Activated CD8-positive, alpha-beta T cell treated with anti-CD3 and anti-CD28 coated beads for 36 hours (primary cell): ENCODE results near the gene MAPK6. TPM values are rescaled to one million over a fixed set of nuclear protein-coding genes. Genes with fewer than 3 reads are reported as not detected.
A peak's percentile ranks its signal among the peaks of the same experiment; 100 is the strongest.
"Not testable (repeated sequence)": the region's sequence is repeated elsewhere in the genome, so short reads cannot be mapped to it uniquely, and the experiment has no call there.

Experiments
- ATAC-seq: fragments of 200-7000 bp; cut with Tn5 transposase; one replicate; pipeline ENCODE4 v1.10.0; 2021; ENCODE audit warnings: mild to moderate bottlenecking, moderate library complexity
- CTCF ChIA-PET: fragments of 350-600 bp; sonication (Branson Sonifier 250); formaldehyde crosslinking; loops from one replicate; lab custom pipeline; 2021; ENCODE audit warnings: antibody characterized with exemption; lab: Charles Lee
- POLR2A ChIA-PET: fragments of 350-600 bp; sonication (Branson Sonifier 250); formaldehyde crosslinking; loops from one replicate; lab custom pipeline; 2021; ENCODE audit warnings: antibody characterized with exemption; lab: Charles Lee
- DNase-seq: peaks from one replicate; pipeline ENCODE4 v3.0.0-alpha.2; 2020
- H3K27ac Mint-ChIP-seq: one replicate; pipeline ENCODE4 v1.8.0; 2021; ENCODE audit warnings: mild to moderate bottlenecking, mixed read lengths
- H3K27me3 Mint-ChIP-seq: one replicate; pipeline ENCODE4 v1.8.0; 2021; ENCODE audit warnings: mixed read lengths
- H3K36me3 Mint-ChIP-seq: one replicate; pipeline ENCODE4 v1.8.0; 2021; ENCODE audit warnings: low read depth, mixed read lengths
- H3K4me1 Mint-ChIP-seq: one replicate; pipeline ENCODE4 v1.8.0; 2021; ENCODE audit warnings: low read depth, mixed read lengths
- H3K4me3 Mint-ChIP-seq: one replicate; pipeline ENCODE4 v1.8.0; 2021; ENCODE audit warnings: mild to moderate bottlenecking, moderate library complexity, mixed read lengths
- H3K9me3 Mint-ChIP-seq: one replicate; pipeline ENCODE4 v1.8.0; 2021; ENCODE audit warnings: mixed read lengths
- intact Hi-C: fragments of 100-400 bp; cut with micrococcal nuclease; formaldehyde crosslinking; loops from one replicate; pipeline ENCODE4 v1.10.0; 2022
- total RNA-seq, 2 experiments: library from RNA; stranded (reverse); gene quantifications; one replicate each; pipeline ENCODE4 v1.2.3, GENCODE V29; 2021
- TF ChIP-seq, protein P1 (sequence below): fragments of 200-600 bp; IDR thresholded peaks from one replicate; pipeline ENCODE4 v1.8.0; 2022; ENCODE audit warnings: antibody characterized with exemption, mild to moderate bottlenecking

The MAPK6 gene
- total RNA-seq, 2 experiments from 2014 or later = 40.5 to 42.2 TPM

DNA sequence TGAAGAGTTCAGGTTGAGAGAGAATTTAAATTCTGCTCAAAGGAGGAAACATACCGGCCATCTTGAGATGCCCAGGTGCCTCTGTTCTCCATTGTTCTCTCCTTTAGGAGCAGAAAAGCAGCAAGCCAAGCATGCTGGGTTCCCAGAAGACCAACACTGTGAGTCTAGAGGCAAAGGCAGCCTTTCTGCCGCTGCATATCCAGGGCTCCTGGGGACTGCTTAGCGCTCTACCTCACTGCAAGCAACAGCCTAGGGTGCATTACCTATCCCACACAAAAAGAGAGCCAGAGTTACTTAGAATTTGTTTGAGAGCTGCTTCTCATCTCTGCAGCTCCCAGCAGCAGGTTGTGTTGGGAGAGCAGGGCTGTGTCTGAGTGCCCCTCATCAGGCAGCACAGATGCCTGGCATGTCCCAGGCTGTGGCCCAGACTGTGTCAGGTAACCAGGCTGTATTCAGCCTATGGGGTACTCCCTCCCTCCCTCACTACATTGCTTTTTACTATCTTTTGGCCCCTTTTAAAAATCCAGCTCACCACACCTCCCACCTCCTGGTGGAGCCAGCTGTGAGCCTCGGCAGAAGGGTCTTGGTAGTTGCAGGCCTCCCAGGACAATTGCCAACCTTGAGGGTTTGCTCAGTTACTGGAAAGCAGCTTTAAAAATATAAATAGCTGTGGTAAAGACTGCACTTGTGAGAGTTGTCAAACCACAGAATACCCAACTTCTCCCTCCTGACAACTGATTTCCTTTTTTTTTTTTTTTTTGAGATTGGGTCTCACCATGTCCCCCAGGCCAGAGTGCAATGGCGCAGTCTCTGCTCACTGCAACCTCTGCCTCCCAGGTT lies 63.4 kb downstream of the MAPK6 start:
- ChIA-PET POLR2A (interaction anchor here (1.3 to 1.5 kb wide), 2 partner anchors 13 to 15 kb away, joined by 3 to 5 read pairs; no protein-coding TSS in a partner anchor), CTCF (interaction anchor here (1.4 to 2.3 kb wide), 6 partner anchors 10 to 145 kb away, joined by 3 to 9 read pairs (median 5); no protein-coding TSS in a partner anchor)
- intact Hi-C loops = no loop called here
- ATAC-seq (peak; percentile 27), DNase-seq (no peak)
- TF ChIP-seq, protein P1, sequence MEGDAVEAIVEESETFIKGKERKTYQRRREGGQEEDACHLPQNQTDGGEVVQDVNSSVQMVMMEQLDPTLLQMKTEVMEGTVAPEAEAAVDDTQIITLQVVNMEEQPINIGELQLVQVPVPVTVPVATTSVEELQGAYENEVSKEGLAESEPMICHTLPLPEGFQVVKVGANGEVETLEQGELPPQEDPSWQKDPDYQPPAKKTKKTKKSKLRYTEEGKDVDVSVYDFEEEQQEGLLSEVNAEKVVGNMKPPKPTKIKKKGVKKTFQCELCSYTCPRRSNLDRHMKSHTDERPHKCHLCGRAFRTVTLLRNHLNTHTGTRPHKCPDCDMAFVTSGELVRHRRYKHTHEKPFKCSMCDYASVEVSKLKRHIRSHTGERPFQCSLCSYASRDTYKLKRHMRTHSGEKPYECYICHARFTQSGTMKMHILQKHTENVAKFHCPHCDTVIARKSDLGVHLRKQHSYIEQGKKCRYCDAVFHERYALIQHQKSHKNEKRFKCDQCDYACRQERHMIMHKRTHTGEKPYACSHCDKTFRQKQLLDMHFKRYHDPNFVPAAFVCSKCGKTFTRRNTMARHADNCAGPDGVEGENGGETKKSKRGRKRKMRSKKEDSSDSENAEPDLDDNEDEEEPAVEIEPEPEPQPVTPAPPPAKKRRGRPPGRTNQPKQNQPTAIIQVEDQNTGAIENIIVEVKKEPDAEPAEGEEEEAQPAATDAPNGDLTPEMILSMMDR = no peak
- Mint-ChIP-seq H3K36me3 (no peaks in the 10 kb centered on the region), H3K4me1 (peaks cover 16% of the 10 kb centered on the region), H3K27me3 (no peaks in the 10 kb centered on the region), H3K4me3 (no peak overlapping the region), H3K27ac (no peak overlapping the region), H3K9me3 (no peaks in the 10 kb centered on the region)

DNA sequence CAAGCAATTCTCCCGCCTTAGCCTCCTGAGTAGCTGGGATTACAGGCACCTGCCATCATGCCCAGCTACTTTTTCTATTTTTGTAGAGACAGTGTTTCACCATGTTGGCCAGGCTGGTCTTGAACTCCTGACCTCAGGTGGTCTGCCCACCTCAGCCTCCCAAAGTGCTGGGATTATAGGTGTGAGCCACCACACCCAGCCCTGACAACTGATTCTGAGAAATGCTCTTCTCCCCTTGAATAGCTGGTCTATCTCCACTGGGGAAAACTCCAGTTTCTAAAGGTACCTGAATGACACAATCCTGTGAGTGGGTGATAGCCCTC lies 64.0 kb downstream of the MAPK6 start:
- H3K4me1 Mint-ChIP-seq = peaks cover 16% of the 10 kb centered on the region
- intact Hi-C loops, H3K27ac Mint-ChIP-seq, H3K36me3 Mint-ChIP-seq, H3K27me3 Mint-ChIP-seq, DNase-seq, H3K4me3 Mint-ChIP-seq, ATAC-seq, H3K9me3 Mint-ChIP-seq: not testable (repeated sequence)
- POLR2A ChIA-PET = interaction anchor here (0.6 to 1.5 kb wide), 3 partner anchors 13 to 29 kb away, joined by 3 to 5 read pairs (median 3); partner anchors contain the start of gene BCL2L10
- CTCF ChIA-PET = interaction anchor here (0.8 to 2.3 kb wide), 9 partner anchors 11 to 145 kb away, joined by 3 to 9 read pairs (median 4); partner anchors contain the start of genes BCL2L10 and LEO1

DNA sequence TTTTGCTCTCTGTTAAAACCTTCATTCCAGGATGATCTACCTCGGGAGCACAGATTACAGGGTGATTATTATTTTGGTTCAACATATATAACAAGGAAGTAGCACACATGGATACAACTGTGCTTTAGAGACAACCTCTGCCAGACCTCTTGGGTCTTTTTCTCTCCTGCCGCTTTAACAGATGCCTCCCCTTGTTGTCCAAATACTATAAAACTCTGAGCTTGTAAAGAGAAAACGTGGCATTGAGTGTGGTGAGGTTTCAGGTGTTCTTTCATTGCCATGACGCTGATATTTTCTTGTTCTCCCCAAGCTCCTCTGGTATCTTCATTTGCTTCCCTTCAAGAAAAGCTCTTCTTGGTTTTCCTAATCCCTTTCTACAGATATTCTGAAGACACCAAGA lies 64.6 kb downstream of the MAPK6 start:
- DNase-seq (no peak), ATAC-seq (no peak)
- intact Hi-C loops = no loop called here
- H3K4me3 Mint-ChIP-seq = no peak overlapping the region
- ChIA-PET POLR2A (interaction anchor here (0.6 to 1.5 kb wide), 3 partner anchors 14 to 29 kb away, joined by 3 to 5 read pairs (median 3); partner anchors contain the start of gene BCL2L10), CTCF (interaction anchor here (0.8 to 2.3 kb wide), 12 partner anchors 12 to 144 kb away, joined by 3 to 9 read pairs (median 4); partner anchors contain the start of genes BCL2L10 and LEO1)
- no peak overlapping the region for H3K27ac Mint-ChIP-seq
- TF ChIP-seq, protein P1 = no peak
- no peaks in the 10 kb centered on the region for H3K36me3 Mint-ChIP-seq
- H3K27me3 Mint-ChIP-seq = no peaks in the 10 kb centered on the region
- H3K9me3 Mint-ChIP-seq = no peaks in the 10 kb centered on the region
- H3K4me1 Mint-ChIP-seq = peaks cover 16% of the 10 kb centered on the region

DNA sequence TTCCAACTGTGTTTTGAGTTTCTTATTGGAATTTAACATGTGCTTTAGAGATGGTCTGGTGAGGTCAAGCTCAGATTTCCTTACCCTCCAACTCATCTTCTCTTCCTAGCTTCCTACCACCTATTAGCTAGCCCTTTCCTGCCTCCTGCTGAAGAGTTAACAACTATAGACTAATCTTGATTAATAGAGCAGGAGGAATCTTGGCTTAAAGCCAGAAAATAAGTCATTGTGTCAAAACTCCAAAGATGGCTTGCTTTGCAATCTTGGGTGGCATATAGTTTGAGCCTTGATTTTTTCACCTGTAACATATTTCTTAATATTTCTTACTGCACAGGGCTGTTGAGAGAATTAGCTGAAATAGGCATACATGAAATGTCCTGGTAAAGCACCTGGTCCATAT lies 66.3 kb downstream of the MAPK6 start:
- Mint-ChIP-seq H3K9me3 (peaks cover 6% of the 10 kb centered on the region), H3K36me3 (peaks cover 3% of the 10 kb centered on the region), H3K27me3 (peaks cover 3% of the 10 kb centered on the region), H3K4me1 (peaks cover 12% of the 10 kb centered on the region), H3K27ac (no peak overlapping the region), H3K4me3 (no peak overlapping the region)
- ChIA-PET POLR2A (no interaction called here), CTCF (no interaction called here)
- TF ChIP-seq, protein P1 = no peak
- intact Hi-C loops = no loop called here
- no peak for ATAC-seq
- DNase-seq = no peak

DNA sequence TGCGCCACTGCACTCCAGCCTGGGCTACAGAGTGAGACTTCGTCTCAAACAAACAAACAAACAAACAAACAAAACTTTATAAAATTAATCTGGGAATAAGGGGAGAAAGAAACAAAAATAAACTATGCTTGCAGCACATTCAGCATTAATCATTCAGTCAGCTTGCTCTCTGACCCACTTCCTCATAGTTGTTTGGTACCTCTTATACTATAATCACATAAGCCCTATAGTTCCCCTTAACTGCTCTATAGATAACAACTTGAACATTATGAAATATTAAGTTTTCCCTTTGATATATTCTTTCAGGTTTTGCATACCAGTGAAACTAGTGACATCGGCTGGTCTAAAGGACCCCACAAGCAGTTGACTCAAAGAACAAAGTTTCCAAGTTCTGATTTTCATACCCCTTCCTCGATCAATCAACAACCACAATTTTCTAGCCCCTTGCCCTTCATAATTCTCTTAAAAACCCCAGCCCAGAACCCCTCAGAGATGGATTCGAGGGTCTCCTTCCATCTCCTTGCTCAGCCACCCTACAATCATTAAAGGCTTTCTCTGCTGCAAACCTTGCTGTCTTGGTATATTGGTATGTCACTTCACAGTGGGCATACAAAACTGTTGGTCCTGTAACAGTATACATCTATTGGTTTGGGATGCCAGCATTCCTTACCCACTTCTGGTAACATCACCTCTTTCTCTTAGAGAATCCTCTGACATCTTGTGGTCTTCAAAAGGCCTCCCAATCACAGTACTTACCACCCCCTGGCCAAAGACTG lies 67.2 kb downstream of the MAPK6 start:
- ChIA-PET CTCF (no interaction called here), POLR2A (no interaction called here)
- peaks cover 4% of the 10 kb centered on the region for H3K27me3 Mint-ChIP-seq
- H3K36me3 Mint-ChIP-seq = peaks cover 4% of the 10 kb centered on the region
- peaks cover 8% of the 10 kb centered on the region for H3K9me3 Mint-ChIP-seq
- DNase-seq (no peak), ATAC-seq (no peak)
- no peak overlapping the region for H3K4me3 Mint-ChIP-seq
- no peak overlapping the region for H3K27ac Mint-ChIP-seq
- intact Hi-C loops = no loop called here
- TF ChIP-seq, protein P1 = no peak
- H3K4me1 Mint-ChIP-seq = peaks cover 12% of the 10 kb centered on the region
